Neural progenitor cell (in vitro differentiated cells): ENCODE measurements around the gene ABAT. TPM values are rescaled to one million over a fixed set of nuclear protein-coding genes. Genes with fewer than 3 reads are reported as not detected.
"Not testable (repeated sequence)": the region's sequence is repeated elsewhere in the genome, so short reads cannot be mapped to it uniquely, and the experiment has no call there.

Experiments
- DNase-seq: peaks from one replicate; pipeline ENCODE4 v3.0.0-alpha.2; 2016; ENCODE audit warnings: low spot score
- H2AFZ ChIP-seq: fragments of 200-600 bp; sonication (generic); replicated peaks from 2 replicates; pipeline ENCODE4 v1.6.1; 2016; ENCODE audit warnings: antibody characterized with exemption
- H3F3A ChIP-seq: fragments of 200-600 bp; sonication (generic); 2 replicates; pipeline ENCODE4 v1.6.1; 2016; ENCODE audit warnings: antibody characterized with exemption, low read depth
- H3K27ac ChIP-seq: fragments of 200-600 bp; sonication (generic); 2 replicates; pipeline ENCODE4 v1.5.1; 2016; ENCODE audit warnings: mild to moderate bottlenecking
- H3K27me3 ChIP-seq: fragments of 200-600 bp; sonication (generic); 2 replicates; pipeline ENCODE4 v1.6.1; 2016; ENCODE audit warnings: mild to moderate bottlenecking, moderate library complexity
- H3K36me3 ChIP-seq: fragments of 200-600 bp; sonication (generic); 2 replicates; pipeline ENCODE4 v1.5.1; 2016
- H3K4me1 ChIP-seq: fragments of 200-600 bp; sonication (generic); 2 replicates; pipeline ENCODE4 v1.6.1; 2016; ENCODE audit warnings: mixed run types
- H3K4me2 ChIP-seq: fragments of 200-600 bp; sonication (generic); 2 replicates; pipeline ENCODE4 v1.6.1; 2016
- H3K4me3 ChIP-seq: fragments of 200-600 bp; sonication (generic); 2 replicates; pipeline ENCODE4 v1.5.1; 2016
- H3K79me2 ChIP-seq: fragments of 200-600 bp; sonication (generic); 2 replicates; pipeline ENCODE4 v1.6.1; 2016; ENCODE audit warnings: low read depth
- H3K9ac ChIP-seq: fragments of 200-600 bp; sonication (generic); 2 replicates; pipeline ENCODE4 v1.6.1; 2016
- H3K9me3 ChIP-seq: fragments of 200-600 bp; sonication (generic); 2 replicates; pipeline ENCODE4 v1.5.1; 2016; ENCODE audit warnings: low read depth
- H4K20me1 ChIP-seq: fragments of 200-600 bp; sonication (generic); 2 replicates; pipeline ENCODE4 v1.6.1; 2016; ENCODE audit warnings: low read depth
- H3K27ac Mint-ChIP-seq: 3 replicates; pipeline ENCODE4 v1.8.0; 2021; ENCODE audit warnings: mixed read lengths
- H3K27me3 Mint-ChIP-seq: 2 replicates; pipeline ENCODE4 v1.8.0; 2022; ENCODE audit warnings: low read depth, mild to moderate bottlenecking, inconsistent platforms, moderate library complexity, mixed read lengths; ENCODE audit not compliant: insufficient read depth
- H3K36me3 Mint-ChIP-seq: 3 replicates; pipeline ENCODE4 v1.8.0; 2021; ENCODE audit warnings: mixed read lengths
- H3K4me1 Mint-ChIP-seq: 3 replicates; pipeline ENCODE4 v1.8.0; 2021; ENCODE audit warnings: mixed read lengths
- H3K4me3 Mint-ChIP-seq: 3 replicates; pipeline ENCODE4 v1.8.0; 2021; ENCODE audit warnings: mild to moderate bottlenecking, moderate library complexity, mixed read lengths
- H3K9me3 Mint-ChIP-seq: 3 replicates; pipeline ENCODE4 v1.8.0; 2020; ENCODE audit warnings: mixed read lengths
- CTCF ChIP-seq: fragments of 200-600 bp; sonication (generic); IDR thresholded peaks from 2 replicates; pipeline ENCODE4 v1.5.1; 2017; ENCODE audit warnings: antibody characterized with exemption, mild to moderate bottlenecking
- EZH2 ChIP-seq: fragments of 200-600 bp; sonication (generic); IDR thresholded peaks from 2 replicates; pipeline ENCODE4 v1.6.1; 2017; ENCODE audit warnings: antibody characterized with exemption, mild to moderate bottlenecking, moderate library complexity
- EZH2phosphoT487 ChIP-seq: fragments of 200-600 bp; sonication (generic); IDR thresholded peaks from 2 replicates; pipeline ENCODE4 v1.6.1; 2017; ENCODE audit warnings: antibody characterized with exemption
- total RNA-seq: library from RNA; depleted of rRNA; stranded (reverse); fragments of >200 nt; gene quantifications from 2 replicates; pipeline ENCODE4 v1.2.3, GENCODE V29; 2015; ENCODE audit warnings: low replicate concordance

The ABAT gene
- total RNA-seq, 1 donor from 2014 or later, result 7.3 TPM

- Histone ChIP-seq H3K9me3 (no peaks in the 10 kb centered on the region), H3K79me2 (peaks cover 61% of the 10 kb centered on the region)
- H3K36me3 Mint-ChIP-seq, result peaks cover 7% of the 10 kb centered on the region
Observed at GRCh38 chr16:8798535-8799157, 124.2 kb downstream of the ABAT start.

DNA sequence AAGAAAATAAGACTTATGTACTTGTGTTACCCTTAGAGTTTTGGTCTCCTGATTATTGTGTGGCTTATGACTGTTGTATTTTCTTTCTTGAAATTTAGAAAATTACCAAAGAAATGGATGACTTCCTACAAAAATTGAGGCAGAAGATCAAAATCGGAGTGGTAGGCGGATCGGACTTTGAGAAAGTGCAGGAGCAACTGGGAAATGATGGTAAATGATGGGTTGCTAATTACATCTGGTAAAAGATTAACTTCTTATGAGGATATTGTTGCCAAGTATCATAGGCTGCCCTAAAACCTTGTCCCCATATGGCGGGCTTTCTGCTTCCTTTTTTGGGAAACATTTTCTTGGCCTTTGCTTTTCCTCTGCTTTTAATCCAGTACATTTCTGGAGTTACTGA, 127.3 kb downstream of the ABAT start:
- no peaks in the 10 kb centered on the region for H3K4me1 ChIP-seq
- H3K27me3 Mint-ChIP-seq, result no peaks in the 10 kb centered on the region
- H3K79me2 ChIP-seq, result peaks cover 46% of the 10 kb centered on the region
- no peaks in the 10 kb centered on the region for H3K36me3 ChIP-seq
- no peaks in the 10 kb centered on the region for H3K9me3 ChIP-seq
- TF ChIP-seq EZH2 (no peak), CTCF (no peak), EZH2phosphoT487 (no peak)
- H3K9me3 Mint-ChIP-seq, result no peaks in the 10 kb centered on the region
- no peaks in the 10 kb centered on the region for H3K27me3 ChIP-seq
- H4K20me1 ChIP-seq, result peaks cover 5% of the 10 kb centered on the region
- H3K4me1 Mint-ChIP-seq, result peaks cover 14% of the 10 kb centered on the region
- H3K4me3 Mint-ChIP-seq, result no peak overlapping the region
- no peak overlapping the region for H2AFZ ChIP-seq
- no peaks in the 10 kb centered on the region for H3F3A ChIP-seq
- H3K4me2 ChIP-seq, result no peak overlapping the region
- no peak overlapping the region for H3K9ac ChIP-seq
- no peak overlapping the region for H3K4me3 ChIP-seq
- H3K27ac ChIP-seq, result no peak overlapping the region
- no peak overlapping the region for H3K27ac Mint-ChIP-seq
- no peak for DNase-seq
- peaks cover 14% of the 10 kb centered on the region for H3K36me3 Mint-ChIP-seq

More at GRCh38 chr16:8798535-8799157, 124.2 kb downstream of the ABAT start:
- Histone ChIP-seq H3K27ac (no peak overlapping the region), H3K4me2 (peak overlapping the region; percentile 98), H3F3A (no peaks in the 10 kb centered on the region), H3K4me1 (no peaks in the 10 kb centered on the region), H4K20me1 (peaks cover 5% of the 10 kb centered on the region), H2AFZ (no peak overlapping the region), H3K36me3 (no peaks in the 10 kb centered on the region), H3K9ac (peak overlapping the region; percentile 65), H3K27me3 (no peaks in the 10 kb centered on the region), H3K4me3 (peak overlapping the region; percentile 71)
- Mint-ChIP-seq H3K4me3 (peak overlapping the region; percentile 95), H3K27me3 (no peaks in the 10 kb centered on the region), H3K27ac (no peak overlapping the region), H3K9me3 (no peaks in the 10 kb centered on the region), H3K4me1 (peaks cover 20% of the 10 kb centered on the region)
- no peak for DNase-seq
- TF ChIP-seq EZH2phosphoT487 (no peak), EZH2 (no peak), CTCF (no peak)

- H3K27me3 ChIP-seq, H3K27ac ChIP-seq, H3K4me3 Mint-ChIP-seq, DNase-seq, H3F3A ChIP-seq, H3K9me3 Mint-ChIP-seq, H3K27me3 Mint-ChIP-seq, H3K9ac ChIP-seq, H3K4me1 Mint-ChIP-seq, H3K4me3 ChIP-seq, H4K20me1 ChIP-seq, H3K4me2 ChIP-seq, H3K27ac Mint-ChIP-seq, H3K9me3 ChIP-seq, H2AFZ ChIP-seq, H3K4me1 ChIP-seq, H3K36me3 ChIP-seq: not testable (repeated sequence)
- peaks cover 27% of the 10 kb centered on the region for H3K79me2 ChIP-seq
- peaks cover 18% of the 10 kb centered on the region for H3K36me3 Mint-ChIP-seq
Observed at GRCh38 chr16:8803733-8804132, 129.3 kb downstream of the ABAT start.

DNA sequence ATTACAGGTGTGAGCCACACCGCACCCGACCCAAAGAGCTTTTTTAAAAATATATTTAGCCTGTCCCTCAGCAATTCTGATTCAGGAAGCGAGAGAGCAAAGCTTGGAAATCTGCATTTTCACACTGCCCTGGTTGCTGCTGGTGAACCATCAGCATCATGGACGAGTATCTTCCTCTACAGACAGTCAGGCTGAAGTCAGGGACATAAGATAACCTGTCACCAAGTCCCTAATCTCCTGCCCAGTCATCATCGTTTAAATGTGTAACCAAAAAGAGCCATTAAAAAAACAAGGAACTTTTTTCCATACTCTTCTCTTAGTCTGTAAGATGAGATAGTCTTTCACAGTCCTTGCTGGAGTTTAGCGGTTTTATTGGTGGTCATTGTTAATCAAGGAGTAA, 129.9 kb downstream of the ABAT start:
- no peak for TF ChIP-seq EZH2
- TF ChIP-seq CTCF, result no peak
- TF ChIP-seq EZH2phosphoT487, result no peak
- H3K36me3 ChIP-seq, result no peaks in the 10 kb centered on the region
- H3K36me3 Mint-ChIP-seq, result peaks cover 18% of the 10 kb centered on the region

More for the DNA sequence above, 129.9 kb downstream of the ABAT start:
- DNase-seq, result no peak
- Histone ChIP-seq H3K79me2 (peaks cover 21% of the 10 kb centered on the region), H3K4me3 (no peak overlapping the region), H3K27me3 (no peaks in the 10 kb centered on the region), H3K9ac (no peak overlapping the region), H3K9me3 (no peaks in the 10 kb centered on the region), H2AFZ (no peak overlapping the region), H3F3A (no peaks in the 10 kb centered on the region), H4K20me1 (no peaks in the 10 kb centered on the region), H3K27ac (no peak overlapping the region), H3K4me2 (no peak overlapping the region), H3K4me1 (no peaks in the 10 kb centered on the region)
- Mint-ChIP-seq H3K27me3 (no peaks in the 10 kb centered on the region), H3K9me3 (no peaks in the 10 kb centered on the region), H3K27ac (no peak overlapping the region), H3K4me3 (no peak overlapping the region), H3K4me1 (peaks cover under 1% of the 10 kb centered on the region)
